Dermis microvascular lymphatic vessel endothelial cell (primary cell): Measurements from ENCODE around the gene CTSO. TPM values are rescaled to one million over a fixed set of nuclear protein-coding genes. Genes with fewer than 3 reads are reported as not detected.
"Not testable (repeated sequence)": the region's sequence is repeated elsewhere in the genome, so short reads cannot be mapped to it uniquely, and the experiment has no call there.

Experiments
- DNase-seq, 2 donors: peaks; one replicate each; pipeline versions ENCODE4 v3.0.0 to v3.0.0-alpha.2; 2010; ENCODE audit warnings: low read depth in 2 of 2
- total RNA-seq: library from RNA; depleted of rRNA; stranded (reverse); fragments of >200 nt; gene quantifications from 2 replicates; pipeline ENCODE4 v1.2.1, GENCODE V29; 2014

CTSO gene
- total RNA-seq, 1 donor from 2014 or later = 4.9 TPM

- no peak for DNase-seq
Observed at GRCh38 chr4:155954939-155955338, 1.3 kb upstream of the CTSO start.

GRCh38 chr4:155954118-155954685 is 536 bp upstream of the CTSO start:
- no peak for DNase-seq

GRCh38 chr4:155952501-155952901 is 1.2 kb downstream of the CTSO start:
- no peak for DNase-seq

- no peak for DNase-seq
Observed at GRCh38 chr4:155950461-155950860, 3.2 kb downstream of the CTSO start.

GRCh38 chr4:155948541-155948940 is 5.1 kb downstream of the CTSO start:
- DNase-seq = no peak

GRCh38 chr4:155946486-155946885 is 7.2 kb downstream of the CTSO start:
- no peak for DNase-seq

GRCh38 chr4:155944516-155944915 is 9.2 kb downstream of the CTSO start:
- DNase-seq = no peak

GRCh38 chr4:155943605-155944291 is 9.9 kb downstream of the CTSO start:
- no peak for DNase-seq

- DNase-seq = no peak
Observed at GRCh38 chr4:155941820-155942219, 11.8 kb downstream of the CTSO start.

GRCh38 chr4:155941085-155941790 is 12.4 kb downstream of the CTSO start:
- DNase-seq = no peak

GRCh38 chr4:155935389-155935986 is 18.2 kb downstream of the CTSO start:
- DNase-seq = no peak

GRCh38 chr4:155934634-155935033 is 19.0 kb downstream of the CTSO start:
- not testable (repeated sequence) for DNase-seq

- no peak for DNase-seq
Observed at GRCh38 chr4:155931634-155932033, 22.0 kb downstream of the CTSO start.

GRCh38 chr4:155930330-155930729 is 23.3 kb downstream of the CTSO start:
- DNase-seq = no peak

- DNase-seq = no peak
Observed at GRCh38 chr4:155929833-155930232, 23.8 kb downstream of the CTSO start.

GRCh38 chr4:155924637-155925036 is 29.0 kb downstream of the CTSO start:
- no peak for DNase-seq

GRCh38 chr4:155921597-155921996 is 32.1 kb downstream of the CTSO start:
- DNase-seq = no peak

GRCh38 chr4:155914782-155915181 is 38.9 kb downstream of the CTSO start:
- DNase-seq = no peak

- no peak for DNase-seq
Observed at GRCh38 chr4:155911905-155912304, 41.8 kb downstream of the CTSO start.

GRCh38 chr4:155909615-155910226 is 43.9 kb downstream of the CTSO start:
- DNase-seq = no peak

- DNase-seq = no peak
Observed at GRCh38 chr4:155908187-155909139, 45.2 kb downstream of the CTSO start.
